Body of pancreas (tissue), 4 donors: ENCODE data around the gene MIS18A. TPM values are rescaled to one million over a fixed set of nuclear protein-coding genes. Genes with fewer than 3 reads are reported as not detected.

ENCODE experiments used
- ATAC-seq: fragments of 150-250 bp; one replicate; pipeline ENCODE4 v1.9.1; 2016
- DNase-seq, 4 donors: peaks; one replicate each; pipeline ENCODE4 v3.0.0-alpha.2; 2019
- H3K27ac ChIP-seq, 4 donors: fragments of 200-600 bp; sonication (generic); 1 replicate in 3 of 4; 2 replicates in 1 of 4; pipeline versions ENCODE4 v1.5.1 to v1.6.1; 2016 to 2019; ENCODE audit warnings: mild to moderate bottlenecking in 1 of 4, mixed read lengths in 1 of 4, moderate library complexity in 1 of 4
- H3K27me3 ChIP-seq, 2 donors: fragments of 200-600 bp; sonication (generic); one replicate each; pipeline ENCODE4 v1.6.0; 2016; ENCODE audit warnings: mild to moderate bottlenecking in 1 of 2
- H3K36me3 ChIP-seq, 2 donors: fragments of 200-600 bp; sonication (generic); replicated peaks in 1 of 2; 2 replicates each; pipeline ENCODE4 v1.5.1; 2016; ENCODE audit warnings: low read depth in 2 of 2; ENCODE audit not compliant: insufficient read depth in 1 of 2
- H3K4me1 ChIP-seq: fragments of 200-600 bp; sonication (generic); one replicate; pipeline ENCODE4 v1.6.0; 2016
- H3K4me3 ChIP-seq, 2 donors: fragments of 200-600 bp; sonication (generic); 1 replicate in 1 of 2; 2 replicates in 1 of 2; pipeline ENCODE4 v1.5.1; 2016 to 2019
- H3K9me3 ChIP-seq, 3 donors: fragments of 200-600 bp; sonication (generic); 1 replicate in 2 of 3; 2 replicates in 1 of 3; pipeline ENCODE4 v1.5.1; 2016
- POLR2A ChIP-seq, 3 donors: fragments of 450-650 bp; IDR thresholded peaks; one replicate each; pipeline ENCODE4 v1.6.1; 2016; ENCODE audit warnings: antibody characterized with exemption in 3 of 3, mild to moderate bottlenecking in 2 of 3
- WGBS, 2 donors: methylation state at CpG; one replicate each; pipeline ENCODE4 v1.1.5; 2017; 5-methylcytosine and 5-hydroxymethylcytosine counted together
- intact Hi-C: fragments of 100-400 bp; cut with DNase I; formaldehyde crosslinking; loops from one replicate; pipeline ENCODE4 v1.15.1; 2023
- total RNA-seq, 2 donors: library from RNA; depleted of rRNA; stranded (reverse); fragments of >200 nt; gene quantifications; one replicate each; pipeline ENCODE4 v1.1.0, GENCODE V29; 2016
- TF ChIP-seq, protein P1 (sequence below), 7 experiments: fragments of 450-650 bp in 4 of 7; fragments of 200-600 bp in 3 of 7; sonication (generic) in 3 of 7; IDR thresholded peaks; one replicate each; pipeline ENCODE4 v1.5.1; 2016 to 2019; ENCODE audit warnings: antibody characterized with exemption in 7 of 7

The MIS18A gene
- total RNA-seq, 2 donors from 2014 or later = 4.3 to 5.2 TPM

DNA sequence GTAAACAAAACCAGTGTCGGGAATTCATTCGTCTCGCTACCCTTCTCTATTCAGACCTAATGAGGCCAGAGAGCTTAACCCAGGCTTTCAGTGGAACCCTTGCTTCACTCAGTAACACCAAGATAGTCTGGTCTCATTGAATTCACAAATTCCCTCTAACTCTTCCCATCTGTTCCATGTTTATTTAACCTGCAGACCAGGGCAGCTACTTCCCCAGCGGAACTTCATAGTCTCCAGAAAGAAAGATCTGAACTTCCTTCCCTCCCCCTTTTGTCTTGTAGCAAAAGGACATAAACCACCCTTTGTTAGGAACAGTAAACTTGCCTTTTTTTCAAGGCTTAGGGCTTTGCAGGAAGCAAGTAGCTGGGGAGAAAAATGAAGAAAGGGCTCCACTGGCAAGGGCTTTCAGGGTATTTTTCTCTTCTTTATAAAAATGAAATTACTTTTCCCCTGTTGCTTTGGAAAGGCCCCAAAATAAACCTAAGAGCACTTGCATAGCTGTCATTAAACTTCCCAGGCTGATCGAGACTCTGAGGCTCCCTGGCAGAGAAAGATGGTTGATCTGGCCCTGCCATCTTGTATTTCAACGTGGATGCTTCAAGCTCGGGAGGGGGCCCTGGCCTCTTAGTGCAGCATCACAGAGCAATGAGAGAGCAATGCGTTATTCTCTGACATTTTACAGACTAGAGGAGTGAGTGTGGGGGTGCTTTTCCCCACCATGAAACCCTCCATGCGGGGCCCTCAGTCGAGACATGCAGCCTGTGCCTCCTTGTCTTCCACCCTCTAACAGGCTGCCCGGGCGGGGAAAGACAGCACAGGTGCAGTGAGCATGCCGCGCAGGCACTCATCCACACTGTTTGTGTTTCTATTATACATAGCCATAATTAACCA is 30.0 kb downstream of the MIS18A start:
- Histone ChIP-seq H3K4me1 (no peaks in the 10 kb centered on the region), H3K4me3 (no peak overlapping the region), H3K27me3 (no peaks in the 10 kb centered on the region), H3K36me3 (no peaks in the 10 kb centered on the region), H3K9me3 (no peaks in the 10 kb centered on the region), H3K27ac (no peak overlapping the region)
- 72 to 75% methylated on average over 12 to 14 of the region's 14 CpGs for WGBS, 2 donors
- DNase-seq (no peak), ATAC-seq (no peak)
- no peak for TF ChIP-seq POLR2A (IDR thresholded peaks at IDR 0.05)
- TF ChIP-seq, protein P1, sequence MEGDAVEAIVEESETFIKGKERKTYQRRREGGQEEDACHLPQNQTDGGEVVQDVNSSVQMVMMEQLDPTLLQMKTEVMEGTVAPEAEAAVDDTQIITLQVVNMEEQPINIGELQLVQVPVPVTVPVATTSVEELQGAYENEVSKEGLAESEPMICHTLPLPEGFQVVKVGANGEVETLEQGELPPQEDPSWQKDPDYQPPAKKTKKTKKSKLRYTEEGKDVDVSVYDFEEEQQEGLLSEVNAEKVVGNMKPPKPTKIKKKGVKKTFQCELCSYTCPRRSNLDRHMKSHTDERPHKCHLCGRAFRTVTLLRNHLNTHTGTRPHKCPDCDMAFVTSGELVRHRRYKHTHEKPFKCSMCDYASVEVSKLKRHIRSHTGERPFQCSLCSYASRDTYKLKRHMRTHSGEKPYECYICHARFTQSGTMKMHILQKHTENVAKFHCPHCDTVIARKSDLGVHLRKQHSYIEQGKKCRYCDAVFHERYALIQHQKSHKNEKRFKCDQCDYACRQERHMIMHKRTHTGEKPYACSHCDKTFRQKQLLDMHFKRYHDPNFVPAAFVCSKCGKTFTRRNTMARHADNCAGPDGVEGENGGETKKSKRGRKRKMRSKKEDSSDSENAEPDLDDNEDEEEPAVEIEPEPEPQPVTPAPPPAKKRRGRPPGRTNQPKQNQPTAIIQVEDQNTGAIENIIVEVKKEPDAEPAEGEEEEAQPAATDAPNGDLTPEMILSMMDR (IDR thresholded peaks at IDR 0.05) = no peak
- intact Hi-C loops = no loop called here

DNA sequence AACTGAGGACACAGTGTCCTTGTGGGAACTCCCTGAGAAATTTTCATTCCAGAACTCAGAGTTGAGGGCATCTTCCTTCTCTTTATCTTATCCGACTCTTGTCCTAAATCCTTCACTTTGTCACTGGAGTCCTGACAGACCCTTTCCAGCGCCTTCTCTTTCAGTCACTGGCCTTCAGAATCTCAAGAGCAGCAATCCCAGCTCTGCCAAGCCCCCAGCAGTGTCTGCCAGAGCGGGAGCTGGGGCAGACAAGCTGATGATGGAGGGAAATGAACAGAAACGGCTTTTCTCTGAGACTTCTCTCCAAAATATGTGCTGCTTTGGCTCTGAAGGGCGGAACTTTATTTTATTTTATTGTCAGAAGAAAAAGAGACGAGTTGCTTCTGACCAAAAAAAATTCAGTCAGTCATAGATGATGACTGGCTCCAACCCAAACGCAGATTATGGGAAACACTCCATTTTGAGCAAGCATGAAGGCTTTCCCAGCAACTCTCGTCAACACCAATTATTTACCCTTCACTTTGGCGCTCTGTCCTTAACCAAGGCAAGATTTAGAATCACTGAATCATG is 32.2 kb downstream of the MIS18A start:
- Histone ChIP-seq H3K27me3 (no peaks in the 10 kb centered on the region), H3K27ac (no peak overlapping the region), H3K4me1 (no peaks in the 10 kb centered on the region), H3K4me3 (no peak overlapping the region), H3K36me3 (no peaks in the 10 kb centered on the region), H3K9me3 (no peaks in the 10 kb centered on the region)
- intact Hi-C loops = no loop called here
- no peak for TF ChIP-seq POLR2A (IDR thresholded peaks at IDR 0.05)
- TF ChIP-seq, protein P1 (IDR thresholded peaks at IDR 0.05) = no peak
- DNase-seq (no peak), ATAC-seq (no peak)
- 72 to 79% methylated on average over 9 of the region's 9 CpGs for WGBS, 2 donors

DNA sequence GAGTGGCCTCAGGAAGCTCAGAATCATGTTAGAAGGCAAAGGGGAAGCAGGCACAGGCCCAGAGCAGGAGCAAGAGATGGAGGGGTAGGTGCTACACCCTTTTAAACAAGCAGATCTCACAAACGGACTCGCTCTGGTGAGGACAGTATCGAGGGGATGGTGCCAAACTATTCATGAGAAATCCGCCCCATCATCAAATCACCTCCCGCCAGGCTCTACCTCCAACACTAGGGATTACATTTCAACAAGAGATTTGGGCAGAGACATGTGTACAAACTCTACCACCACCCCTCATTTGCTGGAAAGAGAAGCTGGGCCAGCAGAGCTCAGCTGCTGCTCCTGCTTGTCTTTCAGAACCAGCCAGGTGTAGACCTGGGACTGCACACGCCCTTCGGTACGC is 32.9 kb downstream of the MIS18A start:
- intact Hi-C loops = no loop called here

DNA sequence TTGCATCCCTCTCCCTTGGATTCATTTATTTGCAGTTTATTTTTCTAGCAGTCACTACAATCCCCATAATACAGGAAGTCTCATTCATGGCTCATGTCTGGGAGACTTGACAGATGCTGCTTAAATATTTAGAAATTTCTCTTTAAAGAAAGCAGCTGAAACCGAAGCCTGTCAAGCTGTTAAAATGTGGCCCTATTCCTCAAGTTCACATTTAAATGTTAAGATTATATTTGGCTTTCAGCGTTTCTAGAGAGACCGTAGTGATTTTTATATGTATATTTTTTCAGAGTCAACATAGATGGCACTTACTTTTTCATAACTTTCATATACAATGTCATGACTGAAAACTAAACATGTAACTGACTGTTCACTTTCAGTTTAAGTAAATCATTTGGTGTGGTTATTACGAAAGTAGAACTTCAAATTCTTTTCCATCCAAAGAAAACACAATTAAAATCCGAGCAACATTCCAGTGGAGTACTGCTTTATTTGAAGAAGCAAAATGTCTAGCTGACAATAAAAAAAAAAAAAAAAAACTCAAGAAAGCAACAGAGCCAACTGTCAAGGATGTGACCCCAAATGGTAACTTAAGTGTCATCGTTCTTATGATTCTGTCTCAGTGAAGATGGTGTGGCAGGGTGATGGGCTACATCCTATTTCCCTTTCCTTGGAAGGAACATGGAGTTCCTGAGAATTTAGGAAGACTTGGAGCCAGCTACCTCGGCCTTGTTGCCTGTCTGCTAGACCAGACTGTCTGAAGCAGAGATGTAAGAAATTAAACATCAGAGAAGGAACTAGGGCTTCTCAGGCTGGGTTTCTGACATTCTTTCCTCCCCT is 37.8 kb downstream of the MIS18A start:
- H3K27ac ChIP-seq = no peak overlapping the region
- no peaks in the 10 kb centered on the region for H3K4me1 ChIP-seq
- TF ChIP-seq POLR2A (IDR thresholded peaks at IDR 0.05) = no peak
- TF ChIP-seq, protein P1 (IDR thresholded peaks at IDR 0.05) = no peak
- no peak overlapping the region for H3K4me3 ChIP-seq
- ATAC-seq (no peak), DNase-seq (no peak)
- no peaks in the 10 kb centered on the region for H3K36me3 ChIP-seq
- 42 to 48% methylated on average over 7 of the region's 7 CpGs for WGBS, 2 donors
- H3K27me3 ChIP-seq = no peaks in the 10 kb centered on the region
- intact Hi-C loops = no loop called here
- no peaks in the 10 kb centered on the region for H3K9me3 ChIP-seq

More for the DNA sequence above, 32.9 kb downstream of the MIS18A start:
- DNase-seq (no peak), ATAC-seq (no peak)
- 76 to 81% methylated on average over 8 of the region's 8 CpGs for WGBS, 2 donors
- Histone ChIP-seq H3K4me3 (no peak overlapping the region), H3K9me3 (no peaks in the 10 kb centered on the region), H3K4me1 (no peaks in the 10 kb centered on the region), H3K27ac (no peak overlapping the region), H3K27me3 (no peaks in the 10 kb centered on the region), H3K36me3 (no peaks in the 10 kb centered on the region)
- TF ChIP-seq POLR2A (IDR thresholded peaks at IDR 0.05) = no peak
- TF ChIP-seq, protein P1 (IDR thresholded peaks at IDR 0.05) = no peak
